HCT116 (cell line): ENCODE data around the gene LEKR1.

ENCODE experiments used
- CBX3 ChIP-seq: IDR thresholded peaks from 2 replicates; pipeline ENCODE4 v1.6.1; 2012; ENCODE audit warnings: low read depth
- EGR1 ChIP-seq: IDR thresholded peaks from 2 replicates; pipeline ENCODE4 v1.6.1; 2012; ENCODE audit warnings: low read depth
- EZH2phosphoT487 ChIP-seq: fragments of 200-600 bp; IDR thresholded peaks from 2 replicates; pipeline ENCODE4 v1.6.1; 2018; ENCODE audit warnings: antibody characterized with exemption, borderline replicate concordance
- JUND ChIP-seq: IDR thresholded peaks from 2 replicates; pipeline ENCODE4 v1.6.1; 2012
- MAX ChIP-seq: IDR thresholded peaks from 2 replicates; pipeline ENCODE4 v1.6.1; 2012
- POLR2A ChIP-seq: IDR thresholded peaks from 2 replicates; pipeline ENCODE4 v1.7.0; 2011; ENCODE audit warnings: borderline replicate concordance; ENCODE audit not compliant: insufficient read depth, insufficient read length; ENCODE audit errors: extremely low read depth
- POLR2AphosphoS5 ChIP-seq: IDR thresholded peaks from 2 replicates; pipeline ENCODE4 v1.6.1; 2011; ENCODE audit warnings: mild to moderate bottlenecking, low read depth, low read length, moderate library complexity
- RAD21 ChIP-seq: IDR thresholded peaks from 2 replicates; pipeline ENCODE4 v1.6.1; 2012; ENCODE audit warnings: low read depth, mild to moderate bottlenecking
- REST ChIP-seq: IDR thresholded peaks from 2 replicates; pipeline ENCODE4 v1.6.1; 2012; ENCODE audit warnings: low read depth
- SP1 ChIP-seq: IDR thresholded peaks from 2 replicates; pipeline ENCODE4 v1.6.1; 2012; ENCODE audit warnings: low read depth
- YY1 ChIP-seq: IDR thresholded peaks from 2 replicates; pipeline ENCODE4 v1.6.1; 2011; ENCODE audit warnings: low read length, low read depth, moderate library complexity, mild to moderate bottlenecking; ENCODE audit not compliant: insufficient replicate concordance; ENCODE audit errors: extremely low read depth
- ZNF274 ChIP-seq: fragments of 200-500 bp; sonication (Bioruptor generic); IDR thresholded peaks from 2 replicates; pipeline ENCODE4 v1.6.1; 2014; ENCODE audit warnings: mild to moderate bottlenecking, low read depth, low read length, inconsistent platforms
- TF ChIP-seq, protein P1 (sequence below), 3 experiments: fragments of 200-600 bp in 1 of 3; sonication (generic) in 1 of 3; IDR thresholded peaks in 2 of 3; conservative IDR thresholded peaks in 1 of 3; 2 replicates each; pipeline ENCODE4 v1.5.1; 2012 to 2017; ENCODE audit warnings: low read depth in 2 of 3, low read length in 2 of 3, antibody characterized with exemption in 1 of 3, borderline replicate concordance in 1 of 3, control low read depth in 1 of 3, mild to moderate bottlenecking in 1 of 3, mixed read lengths in 1 of 3, mixed run types in 1 of 3, moderate library complexity in 1 of 3; ENCODE audit not compliant: insufficient read depth in 1 of 3

DNA sequence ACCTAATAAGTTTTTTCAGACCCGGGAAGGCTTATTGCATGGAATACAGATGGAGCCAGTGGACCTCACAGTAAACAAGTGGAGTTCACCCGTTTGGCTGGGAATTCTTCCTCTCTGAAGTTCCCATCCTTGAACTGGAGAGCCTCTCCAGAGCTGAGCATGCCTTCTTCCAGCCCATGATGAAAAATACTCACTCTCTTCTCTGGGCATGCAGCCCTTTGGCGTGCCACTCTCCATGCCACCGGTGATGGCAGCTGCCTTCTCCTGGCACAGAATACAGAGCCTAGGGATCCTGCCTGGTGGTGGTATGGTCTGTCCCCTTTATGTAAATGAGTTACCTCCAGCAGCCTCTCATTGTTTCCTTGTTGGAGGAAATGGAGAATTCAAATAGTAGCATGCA, 150.8 kb downstream of the LEKR1 start:
- TF ChIP-seq, protein P1, sequence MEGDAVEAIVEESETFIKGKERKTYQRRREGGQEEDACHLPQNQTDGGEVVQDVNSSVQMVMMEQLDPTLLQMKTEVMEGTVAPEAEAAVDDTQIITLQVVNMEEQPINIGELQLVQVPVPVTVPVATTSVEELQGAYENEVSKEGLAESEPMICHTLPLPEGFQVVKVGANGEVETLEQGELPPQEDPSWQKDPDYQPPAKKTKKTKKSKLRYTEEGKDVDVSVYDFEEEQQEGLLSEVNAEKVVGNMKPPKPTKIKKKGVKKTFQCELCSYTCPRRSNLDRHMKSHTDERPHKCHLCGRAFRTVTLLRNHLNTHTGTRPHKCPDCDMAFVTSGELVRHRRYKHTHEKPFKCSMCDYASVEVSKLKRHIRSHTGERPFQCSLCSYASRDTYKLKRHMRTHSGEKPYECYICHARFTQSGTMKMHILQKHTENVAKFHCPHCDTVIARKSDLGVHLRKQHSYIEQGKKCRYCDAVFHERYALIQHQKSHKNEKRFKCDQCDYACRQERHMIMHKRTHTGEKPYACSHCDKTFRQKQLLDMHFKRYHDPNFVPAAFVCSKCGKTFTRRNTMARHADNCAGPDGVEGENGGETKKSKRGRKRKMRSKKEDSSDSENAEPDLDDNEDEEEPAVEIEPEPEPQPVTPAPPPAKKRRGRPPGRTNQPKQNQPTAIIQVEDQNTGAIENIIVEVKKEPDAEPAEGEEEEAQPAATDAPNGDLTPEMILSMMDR (IDR thresholded peaks at IDR 0.05 in 2 of 3, conservative IDR thresholded peaks at IDR 0.05 in 1 of 3; ENCODE audit: borderline replicate concordance in 1 of 3, insufficient read depth in 1 of 3, low read depth in 2 of 3, low read length in 2 of 3), result no peak
- TF ChIP-seq POLR2AphosphoS5 (no peak), RAD21 (no peak), ZNF274 (no peak), POLR2A (no peak), YY1 (no peak), CBX3 (no peak), SP1 (no peak), REST (no peak), EGR1 (no peak), MAX (no peak), JUND (no peak), EZH2phosphoT487 (no peak)
